GM21576 (cell line): ENCODE measurements around the gene DEDD.
A peak's percentile ranks its signal among the peaks of the same experiment; 100 is the strongest.

Source experiments
- ATAC-seq: cut with Tn5 transposase; IDR thresholded peaks from one replicate; pipeline ENCODE4 v1.9.1; 2021; ENCODE audit warnings: mild to moderate bottlenecking, moderate library complexity; ENCODE audit not compliant: unreplicated experiment

Gene DEDD

GRCh38 chr1:161164901-161165610, 32.6 kb upstream of the DEDD start:
- no peak for ATAC-seq

DNA sequence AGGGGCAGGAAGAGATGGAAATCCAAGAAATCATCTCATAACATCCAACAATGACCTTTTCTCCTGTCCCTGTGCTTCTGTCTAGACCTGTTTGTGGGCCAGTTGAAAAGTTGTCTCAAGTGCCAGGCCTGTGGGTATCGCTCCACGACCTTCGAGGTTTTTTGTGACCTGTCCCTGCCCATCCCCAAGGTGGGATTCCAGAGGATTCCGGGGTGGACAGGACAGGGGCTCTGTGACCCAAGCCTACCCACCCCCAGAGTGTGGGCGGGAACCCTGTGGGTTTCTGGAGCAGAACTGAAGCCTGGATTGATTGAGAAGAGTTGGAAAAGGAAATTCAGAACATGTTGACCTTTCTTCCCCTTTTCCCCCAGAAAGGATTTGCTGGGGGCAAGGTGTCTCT, 31.3 kb upstream of the DEDD start:
- no peak for ATAC-seq

DNA sequence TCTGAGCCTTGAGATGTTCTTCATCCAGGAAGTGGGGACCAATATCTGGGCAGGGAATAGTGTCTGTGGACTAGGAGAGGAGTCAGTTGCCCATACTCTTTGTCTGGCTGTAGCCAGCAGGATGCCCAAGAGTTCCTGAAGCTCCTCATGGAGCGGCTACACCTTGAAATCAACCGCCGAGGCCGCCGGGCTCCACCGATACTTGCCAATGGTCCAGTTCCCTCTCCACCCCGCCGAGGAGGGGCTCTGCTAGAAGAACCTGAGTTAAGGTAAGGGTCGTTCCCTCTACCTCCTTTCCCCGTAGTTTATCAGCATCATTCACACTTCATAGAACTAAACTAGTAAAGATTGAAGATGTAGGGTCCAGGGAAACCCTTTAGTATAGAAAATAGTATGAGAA, 30.3 kb upstream of the DEDD start:
- ATAC-seq = no peak

DNA sequence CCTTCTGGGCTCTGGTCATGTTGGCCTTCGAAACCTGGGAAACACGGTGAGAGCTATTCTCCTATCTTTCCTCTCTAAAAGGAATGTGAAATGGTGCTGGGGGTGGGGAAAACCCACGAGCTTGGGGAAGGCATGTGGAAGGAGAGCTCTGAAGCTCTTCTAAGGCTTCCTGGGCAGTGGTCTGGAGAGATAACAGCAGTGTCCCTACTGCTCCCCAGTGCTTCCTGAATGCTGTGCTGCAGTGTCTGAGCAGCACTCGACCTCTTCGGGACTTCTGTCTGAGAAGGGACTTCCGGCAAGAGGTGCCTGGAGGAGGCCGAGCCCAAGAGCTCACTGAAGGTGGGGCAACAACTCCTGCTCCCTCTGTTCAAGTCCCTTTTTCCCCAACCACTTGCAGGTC, 29.6 kb upstream of the DEDD start:
- ATAC-seq = no peak

DNA sequence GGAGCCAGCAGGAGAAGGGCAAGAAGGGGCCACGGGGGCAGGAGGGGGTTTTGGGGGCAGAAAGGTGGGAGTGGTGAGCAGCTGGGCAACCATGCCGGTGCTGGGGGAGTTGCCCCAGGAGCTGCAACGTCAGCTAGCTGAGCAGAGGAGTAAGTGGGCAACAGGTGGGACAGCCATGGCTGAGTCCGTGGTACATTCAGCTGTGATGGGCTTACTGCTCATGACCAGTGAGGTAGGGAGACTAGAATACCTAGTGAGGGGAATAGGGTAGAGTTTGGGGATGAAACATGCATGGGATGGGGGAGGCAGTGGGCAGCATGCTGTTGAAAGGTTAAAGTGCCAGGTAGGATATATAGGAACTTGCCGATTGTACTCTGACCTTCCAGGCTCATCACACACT, 29.2 kb upstream of the DEDD start:
- no peak for ATAC-seq

DNA sequence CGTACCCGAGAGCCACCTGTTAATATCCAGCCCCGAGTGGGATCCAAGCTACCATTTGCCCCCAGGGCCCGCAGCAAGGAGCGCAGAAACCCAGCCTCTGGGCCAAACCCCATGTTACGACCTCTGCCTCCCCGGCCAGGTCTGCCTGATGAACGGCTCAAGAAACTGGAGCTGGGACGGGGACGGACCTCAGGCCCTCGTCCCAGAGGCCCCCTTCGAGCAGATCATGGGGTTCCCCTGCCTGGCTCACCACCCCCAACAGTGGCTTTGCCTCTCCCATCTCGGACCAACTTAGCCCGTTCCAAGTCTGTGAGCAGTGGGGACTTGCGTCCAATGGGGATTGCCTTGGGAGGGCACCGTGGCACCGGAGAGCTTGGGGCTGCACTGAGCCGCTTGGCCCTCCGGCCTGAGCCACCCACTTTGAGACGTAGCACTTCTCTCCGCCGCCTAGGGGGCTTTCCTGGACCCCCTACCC, 28.2 kb upstream of the DEDD start:
- no peak for ATAC-seq

GRCh38 chr1:161159913-161160243, 27.4 kb upstream of the DEDD start:
- no peak for ATAC-seq

DNA sequence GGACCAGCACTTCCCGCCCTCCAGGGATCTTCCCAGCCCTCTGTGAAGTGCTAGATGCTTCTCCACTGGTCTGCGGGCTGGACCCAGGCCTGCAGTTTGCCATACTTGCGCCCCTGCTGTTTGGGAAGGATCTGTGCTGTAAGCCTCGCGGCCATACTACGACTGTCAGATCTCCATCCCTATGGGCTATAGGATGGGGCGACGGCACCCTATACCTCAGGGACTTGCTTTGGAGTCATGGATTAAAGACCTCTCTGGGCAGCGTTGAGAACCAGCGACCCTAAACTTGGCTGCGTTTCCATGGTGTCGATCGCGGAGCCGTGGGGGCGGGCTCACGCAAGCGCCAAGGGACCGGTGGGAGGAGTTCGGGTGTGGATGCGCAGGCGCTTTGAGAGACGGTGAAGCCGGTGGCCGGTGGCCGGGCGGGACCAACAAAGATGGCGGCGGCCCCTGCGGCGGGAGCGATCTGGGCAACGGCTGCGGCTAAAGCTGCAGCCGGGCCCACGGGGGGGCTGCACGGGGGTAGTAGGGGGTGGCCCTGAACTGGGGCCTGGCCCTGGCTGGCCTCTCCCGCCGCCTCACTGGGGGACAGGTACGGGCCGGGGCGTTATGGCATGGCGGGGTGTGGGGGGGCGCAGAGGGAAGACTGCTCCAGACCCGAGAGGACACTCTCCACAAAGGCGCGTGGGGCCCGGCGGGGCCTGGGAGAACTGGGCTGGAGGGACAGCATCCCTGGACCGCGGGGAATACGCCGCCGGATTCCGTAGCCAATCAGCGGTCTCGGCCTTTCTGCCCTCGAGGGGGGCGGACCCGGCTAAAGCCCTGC, 26.8 kb upstream of the DEDD start, which contains the start of gene USP21:
Gene USP21 (plus strand): TSS at position 414 of the 826 bp plus-strand sequence. CDS start 1,141 bp downstream, outside the sequence.
- ATAC-seq = peak; percentile 79

GRCh38 chr1:161158316-161159010, 26.0 kb upstream of the DEDD start:
- ATAC-seq = peak; percentile 8

DNA sequence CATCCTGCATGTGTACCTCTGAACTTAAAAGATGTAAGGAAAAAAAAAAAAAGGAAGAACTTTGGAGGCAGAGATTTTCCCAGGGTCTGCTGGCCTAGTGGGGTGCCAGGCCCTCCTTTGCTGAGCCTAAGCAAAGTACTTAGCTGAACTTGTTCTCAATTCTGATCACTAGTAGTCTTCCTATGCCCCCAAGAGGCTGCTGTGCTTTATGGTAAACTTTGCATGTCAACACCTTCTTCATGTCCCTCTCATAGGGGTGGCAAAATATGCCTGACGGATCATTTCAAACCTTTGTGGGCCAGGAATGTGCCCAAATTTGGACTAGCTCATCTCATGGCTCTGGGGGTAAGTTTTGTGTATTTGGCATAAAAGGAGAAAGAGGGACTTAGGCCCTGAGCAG, 25.4 kb upstream of the DEDD start:
- ATAC-seq = no peak

GRCh38 chr1:161153682-161154337, 21.3 kb upstream of the DEDD start, which contains the start of gene UFC1:
TSS of gene UFC1 (plus strand) at chr1:161153978. CDS start at chr1:161153998, 20 bp downstream.
- peak; percentile 83 for ATAC-seq

GRCh38 chr1:161153176-161153575, 20.7 kb upstream of the DEDD start:
- no peak for ATAC-seq

DNA sequence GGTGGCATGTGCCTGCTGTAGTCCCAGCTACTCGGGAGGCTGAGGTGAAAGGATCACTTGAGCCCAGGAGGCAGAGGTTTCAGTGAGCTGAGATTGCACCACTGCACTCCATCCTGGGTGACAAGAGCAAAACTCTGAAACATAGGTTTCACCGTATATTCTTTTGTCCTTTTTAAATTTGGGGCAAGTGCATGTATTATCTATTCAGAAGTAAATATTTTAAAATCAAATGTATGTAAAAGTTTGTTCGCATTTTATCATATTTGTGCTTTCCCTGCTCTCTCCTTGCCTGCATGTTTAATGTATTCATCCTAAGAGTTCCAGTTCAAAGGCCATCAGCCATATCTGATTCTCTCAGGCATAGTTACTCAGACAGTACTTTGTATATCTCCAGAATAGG, 13.4 kb upstream of the DEDD start:
- ATAC-seq = no peak

DNA sequence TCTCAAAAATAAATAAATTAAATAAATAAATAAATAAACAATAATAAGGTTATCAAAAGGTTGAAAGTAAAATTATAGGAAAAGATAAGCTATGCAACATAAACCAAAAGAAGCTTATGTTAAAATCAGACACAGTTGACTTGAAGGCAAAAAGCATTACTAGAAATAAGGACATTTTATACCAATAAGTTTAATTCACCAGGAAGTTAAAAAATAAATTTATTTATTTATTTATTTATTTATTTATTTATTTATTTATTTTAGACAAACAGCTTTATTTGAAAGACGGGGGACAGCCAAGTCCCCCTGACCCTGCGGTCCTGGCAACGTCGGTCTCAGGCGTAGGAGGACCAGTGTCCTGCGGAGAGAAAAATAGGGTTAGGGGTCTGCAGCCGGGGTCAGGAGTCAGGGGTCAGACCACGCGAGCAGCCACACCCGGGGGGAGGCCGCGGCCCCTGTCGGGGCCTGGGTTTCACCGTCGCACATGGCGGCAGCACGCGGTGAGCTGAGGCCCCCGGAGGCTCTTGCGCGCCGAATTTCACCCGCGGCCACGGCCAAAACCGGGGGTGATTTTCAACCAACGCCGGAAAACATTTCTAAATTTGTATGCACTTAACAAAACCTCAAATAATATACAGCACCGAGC, 8.4 kb upstream of the DEDD start:
- ATAC-seq = no peak

GRCh38 chr1:161139766-161140165, 7.3 kb upstream of the DEDD start:
- ATAC-seq = no peak

DNA sequence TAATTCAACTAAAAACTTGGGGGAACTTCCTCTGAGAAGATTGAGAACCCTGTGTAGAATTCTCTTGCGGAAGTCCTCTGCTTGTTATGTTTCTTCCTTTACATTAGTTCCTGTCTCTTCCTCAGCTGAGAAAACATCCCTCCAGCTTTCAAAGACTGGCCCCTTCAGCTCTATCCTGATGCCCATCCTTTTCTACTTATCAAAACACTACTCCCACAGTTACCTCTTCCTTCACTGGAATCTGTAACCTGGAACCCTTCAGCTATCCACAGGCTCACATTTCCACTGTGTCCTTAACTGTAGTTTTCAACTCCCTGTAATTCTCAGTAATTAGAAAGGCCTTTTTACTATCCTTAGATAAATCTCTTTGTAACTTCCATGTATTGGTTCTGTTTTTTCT, 6.0 kb upstream of the DEDD start:
- ATAC-seq = no peak

DNA sequence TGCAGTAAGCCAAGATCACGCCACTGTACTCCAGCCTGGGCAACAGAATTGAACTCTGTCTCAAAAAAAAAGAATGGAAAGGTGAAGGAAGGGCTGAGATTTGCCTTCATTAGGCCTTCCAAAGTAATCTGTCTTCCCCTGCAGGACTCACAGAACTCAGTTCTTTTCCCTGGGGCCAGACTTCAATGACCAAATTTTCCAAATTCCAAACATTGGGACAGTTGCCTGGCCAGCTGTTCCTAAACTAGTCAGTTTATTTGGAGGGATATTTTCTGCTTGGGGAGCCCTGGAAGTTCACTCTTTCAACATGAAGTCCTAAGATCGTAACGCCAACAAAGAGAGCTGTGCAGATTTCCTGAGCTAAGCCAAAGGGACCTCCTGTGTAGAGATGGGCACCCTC, 5.4 kb upstream of the DEDD start:
- no peak for ATAC-seq

GRCh38 chr1:161133220-161133740, 813 bp upstream of the DEDD start:
- peak; percentile 3 for ATAC-seq

DNA sequence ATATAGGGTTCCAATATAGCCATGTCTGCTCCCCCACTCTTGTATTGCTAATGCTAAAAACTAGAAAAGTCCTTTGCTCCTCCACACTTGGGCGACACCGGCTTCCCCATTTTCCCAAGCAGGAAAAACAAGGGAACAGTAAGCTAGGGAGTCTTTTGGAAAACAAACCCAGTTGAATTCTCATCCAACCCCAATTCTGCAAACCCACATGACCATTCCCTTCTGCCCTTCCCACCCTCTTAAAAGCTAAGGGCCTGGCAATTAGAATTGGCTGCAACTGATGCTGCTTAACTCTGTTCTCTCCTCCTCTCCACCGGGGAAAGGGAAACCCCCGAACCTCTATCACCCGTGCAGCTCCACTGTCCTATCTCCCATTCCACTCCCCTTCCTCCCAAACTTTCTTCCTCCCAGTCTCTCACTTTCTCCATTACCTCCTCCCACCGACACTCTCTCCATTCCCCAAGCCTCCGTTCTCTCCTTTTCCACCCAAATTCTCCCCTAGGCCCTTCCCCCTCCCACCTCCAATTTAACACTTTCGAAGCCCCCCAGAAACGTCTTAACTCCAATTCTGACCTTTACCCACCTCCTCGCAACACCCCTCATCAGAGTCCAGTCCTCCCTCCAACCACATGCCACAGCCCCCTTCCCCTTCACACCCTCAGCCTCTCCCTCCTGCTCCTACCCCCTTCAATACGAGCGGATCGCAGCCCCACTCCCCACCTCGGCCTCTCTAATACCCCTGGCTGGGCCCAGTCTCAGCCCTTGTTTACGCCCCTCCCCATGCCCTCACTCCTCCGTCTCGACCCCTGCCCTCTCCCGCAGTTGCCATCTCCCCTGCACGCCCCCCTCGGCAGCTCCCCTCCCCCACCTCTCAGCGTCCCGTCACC, 701 bp downstream of the DEDD start:
- no peak for ATAC-seq
